Large intestine (tissue), 3 donors: ENCODE measurements around the gene LZTFL1. TPM values are rescaled to one million over a fixed set of nuclear protein-coding genes. Genes with fewer than 3 reads are reported as not detected.

Experiments
- DNase-seq, 2 donors: peaks; one replicate each; pipeline versions ENCODE4 v3.0.0 to v3.0.0-alpha.2; 2013
- H3K27ac ChIP-seq: one replicate; pipeline ENCODE4 v1.5.1; 2013; ENCODE audit warnings: low read length
- H3K27me3 ChIP-seq: 2 replicates; pipeline ENCODE4 v1.6.1; 2013; ENCODE audit warnings: low read length; ENCODE audit not compliant: control insufficient read depth, insufficient read depth
- H3K36me3 ChIP-seq: 2 replicates; pipeline ENCODE4 v1.6.1; 2013; ENCODE audit warnings: low read length; ENCODE audit not compliant: control insufficient read depth, insufficient read depth
- H3K4me1 ChIP-seq: one replicate; pipeline ENCODE4 v1.6.1; 2013; ENCODE audit warnings: low read length; ENCODE audit not compliant: control insufficient read depth, insufficient read depth
- H3K4me3 ChIP-seq: one replicate; pipeline ENCODE4 v1.5.1; 2013; ENCODE audit warnings: low read length
- H3K9me3 ChIP-seq: one replicate; pipeline ENCODE4 v1.6.1; 2013; ENCODE audit warnings: mild to moderate bottlenecking, low read depth, low read length, moderate library complexity; ENCODE audit not compliant: control insufficient read depth
- WGBS: methylation state at CpG from one replicate; pipeline ENCODE4 v1.1.5; 2013; ENCODE audit warnings: low lambda C conversion rate; ENCODE audit not compliant: insufficient coverage; 5-methylcytosine and 5-hydroxymethylcytosine counted together
- polyA plus RNA-seq: library from polyadenylated mRNA; unstranded; fragments of 120-200 nt; gene quantifications from one replicate; pipeline ENCODE4 v1.2.1, GENCODE V29; 2013

Gene LZTFL1
- polyA plus RNA-seq, 1 donor, result 30.6 TPM

DNA sequence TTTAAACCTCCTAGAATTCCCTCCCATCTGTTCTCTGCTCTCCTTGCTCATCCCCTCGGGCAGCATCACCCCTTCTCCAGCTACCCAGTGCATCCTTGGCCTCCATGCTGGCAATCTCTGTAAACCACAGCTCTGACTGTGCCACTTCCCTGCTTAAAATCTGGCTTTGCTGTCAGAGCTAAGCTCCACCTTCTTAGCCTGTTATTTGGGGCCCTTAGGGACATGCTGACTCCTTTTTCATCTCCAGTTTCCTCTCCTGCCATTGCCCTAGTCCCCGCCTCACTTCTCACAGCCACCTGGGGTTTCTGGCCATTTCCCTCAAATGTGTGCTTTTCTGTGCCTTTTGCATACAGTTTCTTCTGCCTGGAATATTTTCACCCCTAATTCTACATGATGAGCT is 51.3 kb downstream of the LZTFL1 start:
- Histone ChIP-seq H3K27me3 (no peaks in the 10 kb centered on the region), H3K4me3 (no peak overlapping the region), H3K27ac (no peak overlapping the region), H3K4me1 (peaks cover 17% of the 10 kb centered on the region), H3K9me3 (no peaks in the 10 kb centered on the region), H3K36me3 (no peaks in the 10 kb centered on the region)
- WGBS, result 78% methylated on average over 1 of the region's 2 CpGs
- DNase-seq, result no peak

DNA sequence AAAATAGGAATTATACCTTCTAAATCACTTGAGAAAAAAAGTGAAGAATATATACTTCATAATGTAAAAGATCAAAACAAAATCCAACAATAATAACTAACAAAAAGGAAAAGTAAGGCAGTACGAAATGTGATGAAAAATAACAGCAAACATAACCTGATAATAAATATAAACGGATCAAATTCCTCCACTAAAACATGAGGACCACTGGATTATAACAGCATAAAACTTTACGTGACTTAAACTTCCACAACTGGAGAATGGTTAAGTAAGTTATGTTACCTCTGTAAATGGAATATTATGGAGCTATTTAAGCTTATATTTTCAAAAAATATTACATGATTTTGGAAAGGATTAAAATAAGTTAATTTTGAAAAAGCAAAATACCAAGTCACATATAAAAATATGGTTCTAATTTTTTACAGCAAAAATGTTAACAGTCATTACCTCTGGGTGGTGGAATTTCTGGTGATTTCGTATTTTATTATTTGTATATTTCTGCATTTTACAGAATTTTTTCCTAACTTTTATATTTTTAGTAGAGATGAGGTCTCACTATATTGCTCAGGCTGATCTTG is 52.6 kb downstream of the LZTFL1 start:
- no peak for DNase-seq
- Histone ChIP-seq H3K36me3 (no peaks in the 10 kb centered on the region), H3K9me3 (peaks cover 4% of the 10 kb centered on the region), H3K27me3 (no peaks in the 10 kb centered on the region), H3K4me3 (no peak overlapping the region), H3K27ac (no peak overlapping the region), H3K4me1 (peaks cover 18% of the 10 kb centered on the region)
- WGBS, result 96% methylated on average over 4 of the region's 4 CpGs

DNA sequence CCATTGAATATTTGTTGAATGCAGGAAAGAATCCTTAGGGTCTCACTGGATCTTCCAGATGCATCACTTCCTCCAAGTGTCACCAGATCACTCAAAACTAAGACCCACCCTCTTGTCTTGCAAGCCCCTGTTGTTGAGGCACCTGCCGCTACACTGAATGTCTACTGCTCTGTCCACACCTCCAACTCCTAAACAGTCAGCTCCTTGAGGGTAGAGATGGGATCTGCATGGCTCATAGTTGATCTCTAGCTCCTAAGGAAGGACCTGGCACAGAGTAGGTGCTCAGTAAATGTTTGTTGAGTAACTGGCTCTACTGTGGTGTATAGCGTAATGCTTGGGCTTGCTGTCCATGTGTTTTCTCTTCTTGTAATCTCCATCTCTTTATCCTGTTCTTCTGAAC is 54.4 kb downstream of the LZTFL1 start:
- H3K36me3 ChIP-seq, result no peaks in the 10 kb centered on the region
- no peak for DNase-seq
- 100% methylated on average over 1 of the region's 2 CpGs for WGBS
- peaks cover 4% of the 10 kb centered on the region for H3K9me3 ChIP-seq
- H3K27me3 ChIP-seq, result no peaks in the 10 kb centered on the region
- peaks cover 22% of the 10 kb centered on the region for H3K4me1 ChIP-seq
- no peak overlapping the region for H3K4me3 ChIP-seq
- H3K27ac ChIP-seq, result no peak overlapping the region

DNA sequence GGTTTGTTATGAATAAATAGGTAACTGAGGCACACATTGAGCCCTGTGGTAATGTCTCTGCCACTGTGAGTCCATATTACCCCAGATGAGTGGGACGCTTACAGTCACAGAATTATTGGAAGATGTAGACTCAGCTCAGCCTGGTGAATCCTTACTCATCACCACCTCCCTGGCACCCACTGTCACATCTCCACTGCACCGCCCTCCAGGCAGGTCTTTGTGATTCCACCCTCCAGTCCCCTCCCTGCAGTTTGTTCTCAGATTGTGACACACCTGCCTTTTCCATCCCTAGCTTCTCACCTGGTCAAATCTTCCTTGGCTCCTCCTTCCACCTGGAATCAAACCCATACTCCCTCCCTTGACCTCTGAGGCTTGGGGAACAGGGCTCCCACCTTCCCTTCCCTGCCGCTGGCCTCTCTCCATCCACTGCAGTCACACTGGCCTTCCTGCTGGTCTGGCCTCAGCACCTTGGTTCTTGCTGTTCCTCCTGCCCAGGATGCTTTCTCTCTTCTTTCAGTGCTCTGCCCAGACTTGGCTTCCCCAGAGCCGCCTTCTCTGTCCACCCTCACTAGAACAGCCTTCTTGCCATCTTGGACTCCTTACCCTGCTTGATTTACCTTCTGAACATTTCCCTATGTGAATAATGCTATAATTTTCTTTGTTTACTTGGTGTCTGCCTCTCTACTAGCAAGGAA is 55.0 kb downstream of the LZTFL1 start:
- Histone ChIP-seq H3K36me3 (peaks cover under 1% of the 10 kb centered on the region), H3K27me3 (no peaks in the 10 kb centered on the region), H3K9me3 (peaks cover 4% of the 10 kb centered on the region), H3K4me3 (no peak overlapping the region), H3K27ac (no peak overlapping the region), H3K4me1 (peaks cover 19% of the 10 kb centered on the region)
- 100% methylated on average over 2 of the region's 4 CpGs for WGBS
- no peak for DNase-seq

DNA sequence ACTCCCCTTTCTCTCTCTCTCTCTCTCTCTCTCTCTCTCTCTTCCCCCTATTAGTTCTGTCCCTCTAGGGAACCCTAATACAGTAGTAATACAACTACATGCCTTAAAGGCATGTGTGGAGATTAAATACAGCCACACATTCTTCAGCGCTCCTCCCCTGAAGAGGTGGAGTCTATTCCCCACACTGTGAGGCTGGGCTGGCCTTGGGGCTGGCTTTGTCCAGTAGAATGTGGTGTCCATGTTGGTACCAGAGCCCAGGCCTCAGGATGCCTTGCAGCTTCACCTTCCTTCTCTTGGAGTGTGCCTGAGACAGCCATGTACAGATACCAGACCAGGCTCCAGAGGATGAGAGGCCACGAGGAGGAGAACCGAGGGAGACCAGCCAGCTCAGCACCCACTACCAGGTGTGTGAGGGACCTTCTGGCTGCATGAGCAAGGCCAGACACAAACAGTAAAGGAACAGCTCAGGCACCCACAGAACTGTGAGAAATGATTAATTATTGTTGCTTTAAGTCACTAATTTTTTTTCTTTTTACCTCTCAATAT is 56.2 kb downstream of the LZTFL1 start:
- peaks cover 6% of the 10 kb centered on the region for H3K36me3 ChIP-seq
- H3K27ac ChIP-seq, result no peak overlapping the region
- H3K4me1 ChIP-seq, result peaks cover 23% of the 10 kb centered on the region
- H3K9me3 ChIP-seq, result peaks cover 4% of the 10 kb centered on the region
- no peak for DNase-seq
- no CpG with 5 or more reads among the region's 3 CpGs for WGBS
- H3K4me3 ChIP-seq, result no peak overlapping the region
- no peaks in the 10 kb centered on the region for H3K27me3 ChIP-seq

DNA sequence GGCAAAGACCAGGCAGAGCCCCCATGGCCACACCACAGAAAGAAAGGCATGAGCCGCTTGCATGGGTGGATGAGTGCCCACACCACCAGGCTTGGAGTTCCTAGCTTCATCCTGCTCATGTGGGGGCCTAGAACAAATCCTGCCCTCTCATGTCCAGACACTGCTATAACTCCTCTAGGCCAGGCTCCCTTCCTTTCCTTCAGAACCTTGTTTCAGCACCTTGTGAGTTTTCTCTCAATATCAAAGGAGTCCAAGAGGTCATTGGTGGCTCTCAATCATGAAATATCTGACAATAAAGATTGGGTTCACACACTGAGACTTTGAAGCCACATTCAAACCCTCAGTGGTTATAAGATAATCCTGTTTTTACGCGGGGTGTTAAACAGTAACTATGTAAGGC is 58.3 kb downstream of the LZTFL1 start:
- H3K27me3 ChIP-seq, result no peaks in the 10 kb centered on the region
- H3K9me3 ChIP-seq, result peaks cover 4% of the 10 kb centered on the region
- no CpG with 5 or more reads among the region's 3 CpGs for WGBS
- DNase-seq, result peak; percentile 71 to 88
- peak overlapping the region; percentile 83 for H3K27ac ChIP-seq
- H3K36me3 ChIP-seq, result peaks cover 18% of the 10 kb centered on the region
- H3K4me3 ChIP-seq, result no peak overlapping the region
- H3K4me1 ChIP-seq, result peaks cover 43% of the 10 kb centered on the region

DNA sequence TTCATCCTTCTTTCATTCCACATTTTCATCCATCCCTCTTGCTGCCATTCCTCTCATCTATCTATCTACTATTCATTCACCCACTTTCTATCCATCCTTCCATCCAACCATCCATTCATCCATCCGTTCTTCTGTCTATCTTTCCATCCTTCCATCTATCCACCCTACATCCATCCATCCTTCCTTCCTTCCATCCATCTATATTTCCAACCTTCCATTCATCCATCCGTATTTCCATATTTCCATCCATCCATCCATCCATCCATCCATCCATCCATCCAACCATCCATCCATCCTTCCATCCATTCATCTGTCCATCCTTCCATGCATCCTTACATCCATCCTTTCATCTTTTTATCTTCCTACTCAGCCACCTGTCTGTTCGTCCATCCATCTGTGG is 59.5 kb downstream of the LZTFL1 start:
- WGBS, result 100% methylated on average over 3 of the region's 3 CpGs

DNA sequence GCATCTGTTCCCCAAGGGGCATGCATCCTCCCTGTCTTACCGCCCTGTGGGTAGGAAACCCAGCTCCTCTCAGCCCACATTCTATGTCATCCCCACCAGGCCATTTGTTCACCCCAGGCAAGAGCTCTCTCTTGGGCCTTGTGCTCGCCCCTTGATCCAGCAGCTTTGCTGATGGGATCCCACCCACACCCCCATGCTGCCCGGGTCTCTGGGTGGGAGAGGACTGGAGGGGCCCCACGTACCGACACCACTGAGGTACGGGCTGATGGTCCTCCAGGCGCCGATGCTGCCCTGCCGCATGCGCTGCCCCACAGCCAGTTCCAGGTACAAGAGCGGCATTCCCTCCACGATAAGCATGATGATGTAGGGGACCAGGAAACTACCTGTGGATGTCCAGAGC is 60.1 kb downstream of the LZTFL1 start:
- Histone ChIP-seq H3K27ac (no peak overlapping the region), H3K4me3 (no peak overlapping the region), H3K27me3 (no peaks in the 10 kb centered on the region), H3K4me1 (peaks cover 61% of the 10 kb centered on the region), H3K9me3 (peaks cover 4% of the 10 kb centered on the region), H3K36me3 (peaks cover 18% of the 10 kb centered on the region)
- DNase-seq, result no peak
- WGBS, result no CpG with 5 or more reads among the region's 12 CpGs

More for the DNA sequence above, 59.5 kb downstream of the LZTFL1 start:
- H3K4me1 ChIP-seq, result peaks cover 55% of the 10 kb centered on the region
- no peak overlapping the region for H3K4me3 ChIP-seq
- DNase-seq, result no peak
- H3K36me3 ChIP-seq, result peaks cover 18% of the 10 kb centered on the region
- H3K27me3 ChIP-seq, result no peaks in the 10 kb centered on the region
- H3K9me3 ChIP-seq, result peaks cover 4% of the 10 kb centered on the region
- H3K27ac ChIP-seq, result no peak overlapping the region

DNA sequence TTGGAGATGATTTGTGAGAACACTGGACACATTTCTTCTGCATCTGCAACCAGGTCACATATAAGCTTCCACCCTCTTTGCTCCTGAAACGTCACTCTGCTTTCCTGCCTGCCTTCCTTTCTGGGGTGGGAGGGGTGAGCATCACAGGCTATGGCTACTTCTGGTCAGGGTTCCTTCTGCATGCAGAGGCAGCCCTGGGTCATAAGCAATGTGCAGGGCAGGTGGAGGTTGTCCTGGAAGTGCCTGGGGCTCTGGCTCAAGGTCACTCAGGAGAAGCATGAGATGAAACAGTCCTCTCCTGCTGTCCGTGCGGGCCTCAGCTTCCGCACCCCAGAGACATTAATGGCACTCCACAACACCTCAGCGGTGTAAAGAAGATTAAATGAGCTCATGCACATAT is 60.6 kb downstream of the LZTFL1 start:
- no peak for DNase-seq
- Histone ChIP-seq H3K4me3 (no peak overlapping the region), H3K27ac (no peak overlapping the region), H3K9me3 (peaks cover 4% of the 10 kb centered on the region), H3K36me3 (peaks cover 18% of the 10 kb centered on the region), H3K4me1 (peaks cover 66% of the 10 kb centered on the region), H3K27me3 (no peaks in the 10 kb centered on the region)
- WGBS, result no CpG with 5 or more reads among the region's 5 CpGs

DNA sequence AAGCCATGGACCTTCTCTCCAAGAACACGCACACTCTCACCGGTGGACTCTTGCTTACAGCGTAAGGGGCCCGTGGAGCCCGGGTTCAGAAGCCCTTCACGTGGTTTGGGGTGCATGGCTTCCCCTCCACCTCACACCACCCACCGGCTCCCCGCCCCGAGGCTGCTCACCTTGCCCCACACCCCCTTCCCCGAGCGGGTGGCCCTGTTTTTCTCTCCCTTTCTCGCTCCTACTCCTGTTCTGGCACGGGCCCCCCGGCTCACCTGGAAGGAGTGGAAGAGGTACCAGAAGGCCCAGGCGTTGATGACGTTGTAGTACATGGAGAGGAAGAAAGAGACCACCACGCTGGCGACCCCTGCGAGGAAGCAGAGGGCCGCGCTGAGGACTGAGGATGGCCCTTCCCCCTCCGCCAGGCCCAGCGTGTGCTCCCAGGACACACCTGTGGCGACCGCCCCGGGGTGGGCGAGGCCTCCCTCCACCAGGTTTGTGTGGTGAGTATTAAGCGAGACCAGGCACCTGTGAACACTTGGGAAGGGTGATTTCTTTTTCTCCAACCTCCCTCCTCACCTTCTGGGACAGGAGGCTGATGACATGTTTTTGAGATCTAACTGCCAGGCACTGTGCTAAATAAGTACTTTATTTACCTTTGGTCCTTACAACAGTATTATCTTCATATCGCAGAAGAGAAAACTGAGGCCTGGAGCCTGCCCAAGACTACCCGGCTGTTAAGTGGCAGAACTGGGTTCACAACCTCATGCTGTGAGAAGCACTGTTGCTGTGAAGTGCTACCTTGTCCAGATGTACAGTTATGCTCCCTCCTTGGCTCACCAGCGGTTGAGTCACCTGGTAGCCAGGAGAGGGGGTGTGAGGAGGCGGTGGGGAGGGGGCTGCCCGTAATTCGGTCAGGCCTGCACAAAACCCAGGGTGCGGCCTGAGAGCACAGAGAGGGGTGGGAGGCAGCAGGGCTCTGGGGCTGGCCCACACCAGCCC is 61.9 kb downstream of the LZTFL1 start:
- Histone ChIP-seq H3K4me3 (no peak overlapping the region), H3K9me3 (peaks cover 4% of the 10 kb centered on the region), H3K36me3 (peaks cover 18% of the 10 kb centered on the region), H3K27ac (peak overlapping the region; percentile 30), H3K4me1 (peaks cover 74% of the 10 kb centered on the region), H3K27me3 (no peaks in the 10 kb centered on the region)
- no CpG with 5 or more reads among the region's 35 CpGs for WGBS
- DNase-seq, result no peak
